Measurements from ENCODE around the gene ACADSB.

Gene ACADSB

GRCh38 chr10:123100030-123100762, 91.4 kb downstream of the ACADSB start:
- no peak for DNase-seq (ENCODE audit: low read depth in 2 of 2)

- no peak for DNase-seq (ENCODE audit: low read depth in 2 of 2)
Observed at GRCh38 chr10:123101872-123102271, 93.1 kb downstream of the ACADSB start.

- DNase-seq (ENCODE audit: low read depth in 2 of 2), result no peak
Observed at GRCh38 chr10:123102673-123103072, 93.9 kb downstream of the ACADSB start.

- DNase-seq (ENCODE audit: low read depth in 2 of 2), result no peak
Observed at GRCh38 chr10:123103944-123104343, 95.1 kb downstream of the ACADSB start.
